A549 (cell line): Measurements from ENCODE around the gene TTC27. TPM values are rescaled to one million over a fixed set of nuclear protein-coding genes. Genes with fewer than 3 reads are reported as not detected.

Experiments
- ATAC-seq, 2 experiments: fragments of 200-7000 bp in 1 of 2; fragments of >200 bp in 1 of 2; cut with Nextera tagmentation in 1 of 2; cut with Tn5 transposase in 1 of 2; 3 replicates each; pipeline versions ENCODE4 v1.8.0 to v1.9.1; 2018 to 2020; ENCODE audit warnings: mild to moderate bottlenecking in 1 of 2, moderate library complexity in 1 of 2
- CTCF ChIA-PET: fragments of 300-600 bp; sonication (Branson Sonifier 250); formaldehyde crosslinking; extraction: SDS; loops from one replicate; lab custom pipeline; 2021; ENCODE audit warnings: antibody characterized with exemption, inconsistent platforms; lab: Yijun Ruan, JAX
- POLR2A ChIA-PET: fragments of 350-600 bp; formaldehyde crosslinking; extraction: SDS; loops from one replicate; lab custom pipeline; 2021; ENCODE audit warnings: antibody characterized with exemption, inconsistent platforms; lab: Yijun Ruan, JAX
- DNase-seq, 2 experiments: peaks; one replicate each; pipeline versions ENCODE4 v3.0.0 to v3.0.0-alpha.2; 2011 to 2016; ENCODE audit warnings: low read depth in 1 of 2, low spot score in 1 of 2
- FAIRE-seq: peaks from 2 replicates; lab custom pipeline; 2011; peaks lifted over from hg19 to GRCh38; lab: Jason Lieb, UNC
- H3K27ac ChIP-seq, 2 experiments: fragments of >200 bp; sonication (Bioruptor Twin); formaldehyde crosslinking; 3 replicates each; pipeline ENCODE4 v1.5.1; 2016 to 2017
- H3K4me1 ChIP-seq: fragments of >200 bp; sonication (Bioruptor Twin); formaldehyde crosslinking; 3 replicates; pipeline ENCODE4 v1.6.1; 2016
- H3K4me2 ChIP-seq: fragments of >200 bp; sonication (Bioruptor Twin); formaldehyde crosslinking; 3 replicates; pipeline ENCODE4 v1.6.1; 2016
- H3K4me3 ChIP-seq: fragments of >200 bp; sonication (Bioruptor Twin); formaldehyde crosslinking; 3 replicates; pipeline ENCODE4 v1.5.1; 2016
- H3K9me3 ChIP-seq: fragments of >200 bp; sonication (Bioruptor Twin); formaldehyde crosslinking; 3 replicates; pipeline ENCODE4 v1.6.1; 2016
- BCL3 ChIP-seq: fragments of >200 bp; sonication (Bioruptor Twin); formaldehyde crosslinking; IDR thresholded peaks from 3 replicates; pipeline ENCODE4 v1.6.1; 2016
- CBX2 ChIP-seq: fragments of 200-600 bp; sonication (generic); IDR thresholded peaks from 2 replicates; pipeline ENCODE4 v1.6.1; 2016; ENCODE audit warnings: low read depth, mild to moderate bottlenecking, borderline replicate concordance
- CEBPB ChIP-seq, 2 experiments: fragments of >200 bp in 1 of 2; sonication (Bioruptor Twin) in 1 of 2; formaldehyde crosslinking in 1 of 2; IDR thresholded peaks; 2 replicates each; pipeline ENCODE4 v1.6.1; 2012 to 2016
- CHD2 ChIP-seq: fragments of 150-350 bp; IDR thresholded peaks from 2 replicates; pipeline ENCODE4 v1.6.1; 2014; ENCODE audit warnings: low read length; ENCODE audit not compliant: partially characterized antibody
- CHD4 ChIP-seq: fragments of 200-600 bp; sonication (generic); IDR thresholded peaks from 2 replicates; pipeline ENCODE4 v1.6.1; 2016; ENCODE audit warnings: antibody characterized with exemption, mild to moderate bottlenecking, borderline replicate concordance
- CTCF ChIP-seq: fragments of >200 bp; sonication (Bioruptor Twin); formaldehyde crosslinking; IDR thresholded peaks from 3 replicates; pipeline ENCODE4 v1.5.1; 2016
- EHMT2 ChIP-seq: fragments of 200-600 bp; sonication (generic); IDR thresholded peaks from 2 replicates; pipeline ENCODE4 v1.6.1; 2016; ENCODE audit warnings: antibody characterized with exemption, low read depth, mild to moderate bottlenecking, moderate library complexity
- ELK1 ChIP-seq: fragments of 150-350 bp; IDR thresholded peaks from 2 replicates; pipeline ENCODE4 v1.6.1; 2014; ENCODE audit warnings: low read depth, mild to moderate bottlenecking, low read length
- EP300 ChIP-seq, 2 experiments: fragments of >200 bp; sonication (Bioruptor Twin); formaldehyde crosslinking; IDR thresholded peaks; 2 replicates in 1 of 2; 3 replicates in 1 of 2; pipeline ENCODE4 v1.6.1; 2016 to 2017
- FOXS1 ChIP-seq: fragments of 250-450 bp; sonication (Bioruptor Pico); IDR thresholded peaks from 2 replicates; pipeline ENCODE4 v1.5.0; 2020; ENCODE audit warnings: mild to moderate bottlenecking, moderate library complexity
- HDAC2 ChIP-seq: fragments of 200-600 bp; sonication (generic); IDR thresholded peaks from 2 replicates; pipeline ENCODE4 v1.6.1; 2016
- HEYL ChIP-seq: fragments of 250-450 bp; sonication (Bioruptor Pico); IDR thresholded peaks from 2 replicates; pipeline ENCODE4 v1.8.0; 2021; ENCODE audit warnings: mild to moderate bottlenecking, moderate library complexity
- HOXA7 ChIP-seq: fragments of 250-450 bp; sonication (Bioruptor Pico); IDR thresholded peaks from 2 replicates; pipeline ENCODE4 v1.5.0; 2020; ENCODE audit warnings: mild to moderate bottlenecking, moderate library complexity
- KDM5A ChIP-seq: fragments of 200-600 bp; sonication (generic); IDR thresholded peaks from 2 replicates; pipeline ENCODE4 v1.6.1; 2016; ENCODE audit warnings: antibody characterized with exemption, mild to moderate bottlenecking
- MAFK ChIP-seq: fragments of 450-650 bp; IDR thresholded peaks from 2 replicates; pipeline ENCODE4 v1.6.1; 2014; ENCODE audit not compliant: partially characterized antibody
- RARB ChIP-seq: fragments of 250-450 bp; sonication (Bioruptor Pico); IDR thresholded peaks from 2 replicates; pipeline ENCODE4 v1.8.0; 2021; ENCODE audit warnings: mild to moderate bottlenecking, moderate library complexity
- RCOR1 ChIP-seq: fragments of 150-350 bp; IDR thresholded peaks from 2 replicates; pipeline ENCODE4 v1.6.1; 2014; ENCODE audit warnings: antibody characterized with exemption, low read length, low read depth
- SMC3 ChIP-seq: fragments of >200 bp; sonication (Bioruptor Twin); formaldehyde crosslinking; IDR thresholded peaks from 3 replicates; pipeline ENCODE4 v1.6.1; 2018; ENCODE audit warnings: inconsistent platforms
- USF2 ChIP-seq: fragments of 450-650 bp; IDR thresholded peaks from 2 replicates; pipeline ENCODE4 v1.6.1; 2014; ENCODE audit warnings: antibody characterized with exemption
- WGBS: methylation state at CpG from one replicate; pipeline ENCODE4 v1.1.6; 2017; ENCODE audit errors: missing lambda C conversion rate; 5-methylcytosine and 5-hydroxymethylcytosine counted together
- polyA plus RNA-seq, 4 experiments: library from polyadenylated mRNA; depleted of rRNA in 3 of 4; stranded (reverse); fragments of >200 nt; fragmentation: RNase III in 1 of 4; extraction: RNeasy Plus Mini Kit Qiagen cat#74134 plus additional on column Dnase treatment in 1 of 4; gene quantifications; 2 replicates in 3 of 4; 3 replicates in 1 of 4; pipeline ENCODE4 v1.2.3, GENCODE V29; 2011 to 2017

TTC27 gene
- polyA plus RNA-seq, 2 of the 4 experiments (the other 2 are of a cell fraction) = 21.7 to 56.2 TPM

GRCh38 chr2:32623311-32623706, 4.5 kb upstream of the TTC27 start:
- WGBS = 87% methylated on average over 6 of the region's 6 CpGs
- H3K9me3 ChIP-seq = no peaks in the 10 kb centered on the region
- H3K27ac ChIP-seq = no peak overlapping the region
- no peaks in the 10 kb centered on the region for H3K4me1 ChIP-seq
- FAIRE-seq (no peak), DNase-seq (no peak), ATAC-seq (no peak)
- no peak overlapping the region for H3K4me3 ChIP-seq
- TF ChIP-seq SMC3 = no peak
- no peak for TF ChIP-seq EHMT2
- TF ChIP-seq CHD2 = no peak
- no peak for TF ChIP-seq CTCF
- TF ChIP-seq CEBPB (IDR thresholded peaks at IDR 0.05) = peak in 1 of 2 experiments; percentile 54; a peak in 1 of 4 replicates
- ChIA-PET CTCF (interaction anchor here (0.6 kb wide), 1 partner anchor 32 kb away, joined by 4 read pairs; no protein-coding TSS in a partner anchor), POLR2A (interaction anchor here (0.5 kb wide), 1 partner anchor 789 kb away, joined by 6 read pairs; no protein-coding TSS in a partner anchor)
- H3K4me2 ChIP-seq = no peak overlapping the region

- TF ChIP-seq MAFK = peak; percentile 85
- TF ChIP-seq USF2 = no peak
- TF ChIP-seq RARB (CRISPR knock-in tag) = no peak
- no peak for FAIRE-seq
- WGBS = 84% methylated on average over 3 of the region's 3 CpGs
- no peaks in the 10 kb centered on the region for H3K9me3 ChIP-seq
- POLR2A ChIA-PET = no interaction called here
- CTCF ChIA-PET = no interaction called here
- peaks cover 5% of the 10 kb centered on the region for H3K4me1 ChIP-seq
- no peak overlapping the region for H3K4me2 ChIP-seq
- ATAC-seq = no peak
- H3K27ac ChIP-seq = no peak overlapping the region
- H3K4me3 ChIP-seq = no peak overlapping the region
- no peak for DNase-seq
Measured at GRCh38 chr2:32624812-32625211, 3.0 kb upstream of the TTC27 start.

GRCh38 chr2:32626639-32627221, 1.1 kb upstream of the TTC27 start:
- Histone ChIP-seq H3K4me3 (no peak overlapping the region), H3K9me3 (no peaks in the 10 kb centered on the region), H3K4me1 (peaks cover 5% of the 10 kb centered on the region), H3K4me2 (peak overlapping the region; percentile 84; the same call in 1 of the 3 replicates), H3K27ac (no peak overlapping the region; a peak in 1 of 6 replicates)
- FAIRE-seq = no peak
- DNase-seq = no peak
- WGBS = 93% methylated on average over 13 of the region's 13 CpGs
- TF ChIP-seq KDM5A = no peak
- no peak for TF ChIP-seq RCOR1
- no peak for TF ChIP-seq HDAC2
- TF ChIP-seq MAFK = no peak
- TF ChIP-seq FOXS1 (CRISPR knock-in tag) = no peak
- TF ChIP-seq BCL3 = no peak
- no peak for TF ChIP-seq EP300 (IDR thresholded peaks at IDR 0.05)
- no peak for TF ChIP-seq CHD4
- no peak for TF ChIP-seq HEYL (CRISPR knock-in tag)
- TF ChIP-seq CBX2 = no peak
- no peak for TF ChIP-seq HOXA7 (CRISPR knock-in tag)
- no peak for TF ChIP-seq ELK1
- CTCF ChIA-PET = interaction anchor here (0.8 to 1.3 kb wide), 3 partner anchors 17 to 849 kb away, joined by 3 to 4 read pairs (median 3); no protein-coding TSS in a partner anchor
- POLR2A ChIA-PET = no interaction called here
- no peak for ATAC-seq
